LNCAP (cell line): Measurements from ENCODE around the gene CNTN4.

Experiments
- CTCF ChIP-seq: fragments of 450-650 bp; IDR thresholded peaks from 2 replicates; pipeline ENCODE4 v1.5.1; 2017; ENCODE audit warnings: mild to moderate bottlenecking

Gene CNTN4

GRCh38 chr3:2862366-2862765 is 763.7 kb downstream of the CNTN4 start:
- TF ChIP-seq CTCF = no peak

- no peak for TF ChIP-seq CTCF
These were observed 764.5 kb downstream of the CNTN4 start for GRCh38 chr3:2863127-2863526.

- no peak for TF ChIP-seq CTCF
These were observed 771.2 kb downstream of the CNTN4 start for GRCh38 chr3:2869905-2870304.

GRCh38 chr3:2870724-2871333 is 772.2 kb downstream of the CNTN4 start:
- no peak for TF ChIP-seq CTCF

GRCh38 chr3:2872884-2873283 is 774.2 kb downstream of the CNTN4 start:
- TF ChIP-seq CTCF = no peak

GRCh38 chr3:2873986-2874385 is 775.3 kb downstream of the CNTN4 start:
- no peak for TF ChIP-seq CTCF

GRCh38 chr3:2875699-2876098 is 777.0 kb downstream of the CNTN4 start:
- no peak for TF ChIP-seq CTCF

- no peak for TF ChIP-seq CTCF
These were observed 777.7 kb downstream of the CNTN4 start for GRCh38 chr3:2876362-2876761.
